RWPE1 (cell line): ENCODE results near the gene TMEM158.

ENCODE experiments used
- CTCF ChIA-PET: fragments of 350-600 bp; sonication (Branson Sonifier 250); formaldehyde crosslinking; extraction: SDS; loops from one replicate; lab custom pipeline; 2021; lab: Yijun Ruan, JAX
- POLR2A ChIA-PET: fragments of 400-600 bp; formaldehyde crosslinking; extraction: SDS; loops from one replicate; lab custom pipeline; 2020; ENCODE audit warnings: antibody characterized with exemption; ENCODE audit not compliant: low non-redundant PET; lab: Yijun Ruan, JAX
- DNase-seq: peaks from one replicate; pipeline ENCODE4 v3.0.0; 2012; ENCODE audit warnings: low spot score
- H3K27ac ChIP-seq: fragments of 450-650 bp; 2 replicates; pipeline ENCODE4 v1.5.1; 2017
- CTCF ChIP-seq: fragments of 450-650 bp; conservative IDR thresholded peaks from 2 replicates; pipeline ENCODE4 v1.5.1; 2017; ENCODE audit warnings: low read depth, mild to moderate bottlenecking

Gene TMEM158

GRCh38 chr3:45225465-45226205 lies 452 bp downstream of the TMEM158 start:
- H3K27ac ChIP-seq = peak overlapping the region; percentile 73
- TF ChIP-seq CTCF = peak; percentile 24; the same call in 1 of the 2 replicates
- ChIA-PET CTCF (interaction anchor here (0.6 kb wide), 1 partner anchor 336 kb away, joined by 3 read pairs; no protein-coding TSS in a partner anchor), POLR2A (no interaction called here)
- no peak for DNase-seq

GRCh38 chr3:45224824-45225464 lies 1.1 kb downstream of the TMEM158 start:
- POLR2A ChIA-PET = no interaction called here
- CTCF ChIA-PET = interaction anchor here (0.6 to 0.7 kb wide), 3 partner anchors 49 to 374 kb away, joined by 3 read pairs; no protein-coding TSS in a partner anchor
- TF ChIP-seq CTCF = peak; percentile 71
- H3K27ac ChIP-seq = peak overlapping the region; percentile 73
- peak; percentile 29 for DNase-seq

GRCh38 chr3:45223889-45224727 lies 2.0 kb downstream of the TMEM158 start:
- no peak for TF ChIP-seq CTCF
- POLR2A ChIA-PET = no interaction called here
- H3K27ac ChIP-seq = peak overlapping the region; percentile 73
- CTCF ChIA-PET = interaction anchor here (0.6 to 0.8 kb wide), 6 partner anchors 50 to 374 kb away, joined by 3 read pairs; no protein-coding TSS in a partner anchor
- DNase-seq = no peak

- TF ChIP-seq CTCF = no peak
- DNase-seq = no peak
- ChIA-PET CTCF (no interaction called here), POLR2A (no interaction called here)
- H3K27ac ChIP-seq = peak overlapping the region; percentile 91
Observed at GRCh38 chr3:45219694-45220093, 6.4 kb downstream of the TMEM158 start.

GRCh38 chr3:45218578-45219390 lies 7.3 kb downstream of the TMEM158 start:
- H3K27ac ChIP-seq = peak overlapping the region; percentile 91
- peak; percentile 40 for DNase-seq
- ChIA-PET POLR2A (no interaction called here), CTCF (no interaction called here)
- no peak for TF ChIP-seq CTCF
